GM18861 (cell line): ENCODE data around the gene NRTN.
"Not testable (repeated sequence)": the region's sequence is repeated elsewhere in the genome, so short reads cannot be mapped to it uniquely, and the experiment has no call there.

ENCODE experiments used
- ATAC-seq: cut with Tn5 transposase; IDR thresholded peaks from one replicate; pipeline ENCODE4 v1.9.1; 2021; ENCODE audit not compliant: unreplicated experiment

NRTN gene

DNA sequence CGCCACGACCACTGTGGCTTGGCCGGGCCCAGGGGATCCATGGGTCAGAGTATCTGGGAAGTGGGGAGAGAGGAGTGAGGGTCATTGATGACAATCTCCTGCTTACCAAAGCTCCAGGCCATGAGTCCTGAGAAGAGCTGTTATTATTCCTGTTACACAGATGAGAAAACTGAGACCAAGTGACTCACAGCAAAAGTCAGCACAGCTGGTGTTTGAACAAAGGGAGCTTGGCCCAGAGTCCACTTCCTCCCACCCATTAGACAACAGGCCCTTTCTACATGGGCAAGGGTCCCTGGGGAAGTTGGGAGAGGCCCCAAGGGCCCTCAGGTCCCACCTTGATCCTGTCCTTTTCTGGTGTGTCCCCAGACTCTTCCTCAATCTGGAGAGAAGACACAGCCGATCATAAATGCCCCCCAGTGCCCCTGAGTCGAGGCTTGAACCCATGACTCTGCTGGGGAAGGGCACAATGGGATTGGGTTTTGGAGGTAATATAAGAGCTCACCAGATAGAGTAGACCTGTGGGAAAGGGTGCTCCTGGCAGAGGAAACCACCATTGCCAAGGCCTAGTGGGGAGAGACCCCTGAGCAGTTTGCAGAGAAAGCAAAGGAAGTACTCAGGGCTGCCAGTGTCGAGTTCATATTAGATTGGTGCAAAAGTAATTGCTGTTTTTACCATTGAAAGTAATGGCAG lies 27.8 kb downstream of the NRTN start:
- ATAC-seq, result no peak

DNA sequence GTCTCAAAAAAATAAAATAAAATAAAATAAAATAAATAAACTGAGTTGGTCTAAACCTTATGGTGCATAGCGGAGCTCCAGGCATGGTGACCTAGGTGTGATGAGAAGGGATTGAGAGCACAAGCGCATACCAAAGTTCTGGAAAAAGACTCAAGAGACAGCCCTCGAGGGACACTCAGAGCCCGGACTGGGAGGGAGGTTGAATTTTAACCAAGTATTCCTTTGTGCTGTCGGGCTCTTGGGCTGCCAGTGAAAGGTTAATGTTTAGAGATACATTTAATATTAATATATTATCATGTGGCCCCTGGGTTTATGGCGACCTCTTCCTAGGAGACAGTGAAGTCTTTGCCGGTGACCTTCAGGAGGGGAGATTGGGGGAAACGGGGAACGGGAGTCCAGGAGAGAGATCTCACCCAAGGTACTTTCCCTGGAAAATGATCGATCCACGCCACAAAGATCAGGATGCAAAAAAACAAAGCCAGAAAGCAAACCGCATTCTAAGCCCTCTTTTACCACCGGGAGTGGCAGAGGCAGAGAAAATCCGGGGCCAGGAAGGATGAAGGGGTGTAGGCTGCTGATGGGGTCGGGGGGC lies 33.0 kb downstream of the NRTN start:
- no peak for ATAC-seq

DNA sequence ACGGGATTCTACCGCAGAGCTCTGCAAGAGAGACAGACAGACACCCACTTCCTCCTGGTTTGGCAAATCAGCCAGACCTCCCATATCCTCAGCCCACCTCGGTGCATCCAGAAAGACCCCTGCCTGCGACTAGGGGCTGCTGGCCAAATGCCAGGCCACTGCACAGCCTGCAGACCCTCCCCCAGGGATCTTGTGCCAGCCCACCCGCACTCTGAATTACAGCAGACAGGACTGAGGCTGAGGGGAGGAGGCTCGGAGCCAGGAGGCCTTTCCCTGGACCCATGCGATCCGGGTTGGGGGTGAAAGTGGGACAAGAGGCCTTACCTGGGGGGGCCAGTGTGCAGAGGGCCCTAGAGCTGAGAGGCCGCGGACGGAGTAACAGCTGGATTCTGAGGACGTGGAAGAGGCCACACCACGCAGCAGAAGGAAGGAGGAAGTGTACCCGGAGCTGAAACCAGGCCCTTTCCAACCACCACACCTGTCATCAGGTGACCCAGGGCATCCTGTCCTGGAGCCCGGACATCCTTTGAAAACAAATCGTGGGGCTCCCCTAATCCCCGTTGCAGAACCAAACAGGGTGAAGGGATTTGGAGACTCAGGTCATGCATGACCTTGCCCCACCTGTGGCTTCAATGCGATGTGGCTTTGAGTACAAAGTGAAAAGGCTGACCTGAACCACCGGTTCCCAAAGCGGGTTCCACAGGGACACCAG lies 33.6 kb downstream of the NRTN start:
- ATAC-seq, result no peak

DNA sequence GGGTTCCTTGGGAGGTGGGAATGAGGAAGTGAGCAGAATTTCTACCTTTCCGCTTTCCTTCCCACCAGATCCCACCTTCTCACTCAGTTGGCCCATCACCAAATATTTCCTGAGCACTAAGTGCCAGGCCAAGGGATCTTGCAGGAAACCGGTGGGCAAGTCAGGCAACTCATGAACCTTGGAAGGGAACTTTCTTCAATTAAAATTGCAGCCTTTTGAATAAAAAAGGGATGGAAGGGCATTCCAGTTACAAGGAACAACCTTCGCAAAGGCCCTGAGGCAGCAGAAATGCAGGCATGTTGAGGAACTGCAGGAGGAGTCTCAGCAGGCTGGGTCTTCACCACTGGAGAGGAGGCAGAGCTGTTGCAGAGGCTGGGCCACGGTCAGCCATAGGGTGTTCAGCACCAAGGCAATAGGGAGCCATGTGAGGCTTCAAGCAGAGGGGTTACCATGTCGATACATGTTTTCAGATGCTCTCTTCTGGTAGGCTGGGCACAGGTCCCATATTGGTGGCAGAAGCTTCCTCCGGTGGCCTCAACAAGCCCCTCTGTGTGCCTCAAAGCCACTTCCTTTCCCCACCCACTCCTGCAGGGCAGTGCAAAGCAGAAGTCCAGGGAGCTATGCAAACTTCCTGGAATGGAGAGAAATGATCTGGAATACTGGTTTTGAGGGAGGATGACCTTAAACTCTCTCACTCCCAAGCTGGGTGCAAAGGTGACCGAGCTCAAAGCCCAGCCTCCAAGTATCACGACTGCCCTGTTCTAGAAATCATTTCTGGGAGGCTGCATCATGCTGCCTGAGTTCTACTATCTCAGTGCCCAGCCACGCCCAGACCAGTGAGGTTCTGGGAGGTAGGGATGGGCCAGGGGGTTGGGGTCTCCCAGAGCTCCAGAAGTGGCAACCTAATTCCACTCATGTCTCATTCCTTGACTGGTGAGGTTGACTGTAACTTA lies 34.5 kb downstream of the NRTN start, which contains the start of gene FUT6:
FUT6 (minus strand) TSS at position 638 of the 953 bp plus-strand sequence. CDS start 7,135 bp downstream, outside the sequence.
- ATAC-seq, result no peak

DNA sequence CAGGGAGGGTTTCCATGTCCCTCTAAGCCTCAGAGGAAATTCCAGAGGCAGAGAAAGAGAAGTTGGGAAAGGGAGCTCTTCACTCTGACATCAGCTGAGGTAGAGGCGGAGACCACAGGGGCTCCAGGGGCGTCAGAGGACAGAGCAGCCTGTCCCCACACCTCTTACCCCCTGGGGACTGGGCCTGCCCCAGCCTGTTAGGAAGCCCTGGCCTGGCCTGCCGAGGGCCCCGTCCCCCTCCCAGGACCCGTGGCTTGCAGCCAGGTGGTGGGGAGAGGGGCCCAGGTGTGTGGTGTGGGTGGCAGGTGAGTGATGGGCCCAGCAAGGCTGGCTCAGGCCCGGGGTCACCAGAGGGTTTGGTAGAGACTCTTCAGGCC lies 36.9 kb downstream of the NRTN start:
- not testable (repeated sequence) for ATAC-seq

DNA sequence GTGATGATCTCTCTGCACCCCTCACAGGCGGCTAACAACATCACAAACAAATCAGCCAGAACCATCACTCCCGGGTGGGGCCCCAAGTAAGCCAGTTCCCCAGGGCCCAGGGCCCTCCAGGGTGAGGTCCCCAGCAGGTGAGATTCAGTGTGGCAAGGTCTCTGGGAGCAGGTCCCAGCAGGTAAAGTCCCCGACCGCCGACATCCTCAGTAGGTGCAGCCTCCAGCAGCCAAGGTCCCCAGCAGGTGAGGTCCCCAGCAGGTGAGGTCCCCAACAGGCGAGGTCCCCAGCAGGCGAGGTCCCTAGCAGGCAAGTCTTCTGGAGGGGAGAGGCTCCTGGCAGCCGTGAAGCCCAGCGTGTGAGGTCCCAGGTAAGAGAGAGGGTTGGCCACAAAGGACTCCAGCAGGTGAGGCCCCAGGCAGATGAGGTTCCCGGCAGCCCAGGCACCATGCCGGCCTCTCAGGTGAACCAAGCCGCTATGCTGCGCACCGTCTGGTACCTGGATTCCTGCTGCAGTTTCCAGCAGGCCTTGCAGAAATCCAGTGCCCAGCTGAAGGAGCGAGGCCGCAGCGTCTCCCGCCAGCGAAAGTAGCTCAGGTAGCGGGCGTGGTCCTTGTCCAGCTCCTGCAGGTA lies 38.5 kb downstream of the NRTN start:
- no peak for ATAC-seq

DNA sequence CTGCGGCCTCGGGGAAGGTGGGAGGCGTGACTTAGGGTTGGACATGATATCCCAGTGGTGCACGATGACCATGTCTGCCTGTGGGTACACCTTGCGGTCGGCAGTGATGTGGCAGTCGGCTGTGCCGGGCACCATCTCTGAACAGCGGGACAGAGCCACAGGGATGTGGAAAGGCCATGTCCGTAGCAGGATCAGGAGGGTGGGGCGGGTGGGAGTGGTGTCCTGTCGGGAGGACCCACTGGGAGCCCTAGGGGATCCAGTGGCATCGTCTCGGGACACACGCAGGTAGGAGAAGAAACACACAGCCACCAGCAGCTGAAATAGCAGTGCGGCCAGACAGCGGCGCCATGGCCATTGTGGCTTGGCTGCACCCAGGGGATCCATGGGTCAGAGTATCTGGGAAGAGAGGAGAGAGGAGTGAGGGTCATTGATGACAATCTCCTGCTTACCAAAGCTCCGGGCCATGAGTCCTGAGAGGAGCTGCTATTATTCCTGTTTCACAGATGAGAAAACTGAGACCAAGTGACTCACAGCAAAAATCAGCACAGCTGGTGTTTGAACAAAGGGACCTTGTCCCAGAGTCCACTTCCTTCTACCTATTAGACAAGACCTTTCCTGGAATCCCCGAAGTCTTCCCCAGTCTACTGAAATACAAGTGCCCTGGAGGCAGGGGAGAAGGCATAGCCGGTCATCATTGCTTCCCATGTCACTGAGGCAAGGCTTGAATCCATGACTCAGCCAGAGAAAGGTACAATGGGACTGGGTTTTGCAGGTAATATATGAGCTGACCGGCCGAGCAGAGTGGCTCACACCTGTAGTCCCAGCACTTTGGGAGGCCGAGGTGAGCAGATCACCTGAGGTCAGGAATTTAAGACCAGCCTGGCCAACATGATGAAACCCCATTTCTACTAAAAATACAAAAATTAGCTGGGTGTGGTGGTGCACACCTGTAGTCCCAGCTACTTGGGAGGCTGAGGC lies 39.9 kb downstream of the NRTN start:
- no peak for ATAC-seq

DNA sequence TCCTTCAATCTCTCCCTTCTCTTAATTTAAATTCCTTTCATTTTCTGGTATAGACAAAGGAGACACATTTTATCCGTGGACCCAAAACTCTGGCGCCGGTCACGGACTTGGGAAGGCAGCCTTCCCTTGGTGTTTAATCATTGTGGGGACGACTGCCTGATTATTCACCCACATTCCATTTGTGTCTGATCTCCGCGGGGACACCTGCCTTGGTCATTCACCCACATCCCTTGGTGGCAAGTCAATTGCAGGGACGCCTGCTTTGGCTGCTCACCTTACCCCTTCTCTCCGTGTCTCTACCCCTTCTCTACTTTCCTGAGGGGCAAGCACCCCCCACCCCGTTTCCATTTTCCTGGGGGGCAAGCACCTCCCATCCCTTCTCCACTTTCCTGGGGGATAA lies 43.0 kb downstream of the NRTN start:
- ATAC-seq, result not testable (repeated sequence)

DNA sequence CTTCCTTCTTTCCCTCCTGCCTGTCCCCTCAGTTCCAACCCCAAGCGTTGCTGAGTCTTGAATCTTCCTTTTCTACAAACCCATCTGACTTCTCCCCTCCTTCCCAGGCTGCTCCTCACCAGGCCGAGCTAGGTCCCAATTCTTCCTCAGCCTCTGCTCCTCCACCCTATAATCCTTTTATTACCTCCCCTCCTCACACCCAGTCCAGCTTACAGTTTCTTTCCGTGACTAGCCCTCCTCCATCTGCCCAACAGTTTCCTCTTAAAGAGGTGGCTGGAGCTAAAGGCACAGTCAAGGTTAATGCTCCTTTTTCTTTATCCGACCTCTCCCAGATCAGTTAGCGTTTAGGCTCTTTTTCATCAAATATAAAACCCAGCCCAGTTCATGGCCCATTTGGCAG lies 43.8 kb downstream of the NRTN start:
- ATAC-seq, result not testable (repeated sequence)

DNA sequence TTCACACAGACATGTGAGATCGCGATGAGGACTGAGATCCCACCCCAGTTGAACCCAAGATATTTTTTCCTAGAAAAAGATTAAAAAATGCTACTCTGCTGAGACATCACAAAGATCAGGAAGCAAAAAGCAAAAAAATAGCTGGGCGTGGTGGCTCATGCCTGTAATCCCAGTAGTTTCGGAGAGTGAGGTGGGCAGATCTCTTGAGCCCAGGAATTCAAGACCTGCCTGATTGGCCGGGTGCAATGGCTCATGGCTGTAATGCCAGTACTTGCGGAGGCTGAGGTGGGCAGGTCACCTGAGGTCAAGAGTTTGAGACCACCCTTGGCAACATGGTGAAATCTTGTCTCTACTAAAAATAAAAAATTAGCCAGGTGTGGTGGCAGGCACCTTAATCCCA lies 45.3 kb downstream of the NRTN start:
- ATAC-seq, result no peak

DNA sequence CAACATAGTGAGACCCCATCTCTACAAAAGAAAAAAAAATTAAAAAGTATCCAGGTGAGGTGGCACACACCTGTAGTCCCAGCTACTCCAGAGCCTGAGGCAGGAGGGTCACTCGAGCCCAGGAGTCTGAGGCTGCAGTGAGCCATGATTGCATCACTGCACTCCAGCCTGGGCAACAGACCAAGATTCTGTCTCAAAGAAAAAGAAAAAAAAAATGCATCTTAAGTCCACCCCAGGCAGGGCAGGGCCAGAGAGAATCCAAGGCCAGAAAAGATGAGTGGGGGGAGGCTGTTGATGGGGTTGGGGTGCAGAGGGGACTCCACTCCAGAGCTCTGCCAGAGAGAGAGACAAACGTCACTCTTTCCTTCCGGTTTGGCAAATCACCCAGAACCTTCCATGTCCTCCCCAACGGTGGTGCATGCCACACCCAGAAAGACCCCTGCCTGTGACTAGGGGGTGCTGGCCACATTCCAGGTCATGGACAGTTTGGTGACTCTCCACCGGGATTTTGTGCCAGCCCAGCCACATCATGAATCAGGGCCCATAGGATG lies 46.0 kb downstream of the NRTN start:
- no peak for ATAC-seq

DNA sequence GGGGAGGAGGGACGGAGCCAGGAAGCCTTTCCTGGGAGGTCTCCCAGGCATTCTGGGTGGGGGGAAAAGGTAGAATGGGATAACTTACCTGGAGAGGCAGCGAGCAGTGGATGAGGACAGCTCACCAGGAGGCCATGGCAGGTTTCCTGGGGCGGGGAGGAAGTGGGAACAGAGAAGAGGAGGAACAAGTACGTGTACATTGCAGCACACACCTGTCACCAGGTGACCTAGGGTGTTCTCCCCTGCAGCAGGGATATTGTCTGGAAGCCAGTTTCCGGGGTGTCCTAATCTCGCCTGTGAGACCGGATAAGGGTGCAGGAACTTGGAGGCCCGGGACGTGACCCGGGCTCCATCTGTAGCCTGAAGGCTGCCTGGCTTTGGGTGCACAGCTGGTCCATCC lies 46.4 kb downstream of the NRTN start, which contains the start of gene FUT3:
FUT3 (minus strand) TSS at position 148 of the 400 bp plus-strand sequence.
- no peak for ATAC-seq

DNA sequence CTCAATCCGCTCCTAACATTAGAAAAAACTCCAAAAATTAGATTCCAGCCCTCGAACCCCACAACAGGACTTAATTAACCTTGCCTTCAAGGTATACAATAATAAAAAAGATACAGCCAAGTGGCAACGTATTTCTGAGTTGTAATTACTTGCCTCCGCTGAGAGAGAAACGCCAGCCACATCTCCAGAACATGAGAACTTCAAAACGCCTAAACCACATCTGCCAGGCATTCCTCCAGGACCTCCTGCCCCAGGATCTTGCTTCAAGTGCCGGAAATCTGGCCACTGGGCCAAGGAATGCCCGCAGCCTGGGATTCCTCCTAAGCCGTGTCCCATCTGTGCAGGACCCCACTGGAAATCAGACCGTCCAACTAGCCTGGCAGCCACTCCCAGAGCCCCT lies 49.3 kb downstream of the NRTN start:
- ATAC-seq, result not testable (repeated sequence)

DNA sequence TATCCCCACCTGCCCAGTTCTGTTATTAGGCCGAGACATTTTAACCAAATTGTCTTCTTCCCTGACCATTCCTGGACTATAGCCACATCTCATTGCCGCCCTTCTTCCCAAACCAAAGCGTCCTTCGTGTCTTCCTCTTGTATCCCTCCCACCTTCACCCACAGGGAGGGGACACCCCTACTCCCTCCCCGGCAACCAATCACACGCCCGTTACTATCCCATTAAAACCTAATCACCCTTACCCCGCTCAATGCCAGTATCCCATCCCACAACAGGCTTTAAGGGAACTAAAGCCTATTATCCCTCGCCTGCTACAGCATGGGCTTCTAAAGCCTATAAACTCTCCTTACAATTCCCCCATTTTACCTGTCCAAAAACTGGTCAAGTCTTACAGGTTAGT lies 50.3 kb downstream of the NRTN start:
- ATAC-seq, result not testable (repeated sequence)

DNA sequence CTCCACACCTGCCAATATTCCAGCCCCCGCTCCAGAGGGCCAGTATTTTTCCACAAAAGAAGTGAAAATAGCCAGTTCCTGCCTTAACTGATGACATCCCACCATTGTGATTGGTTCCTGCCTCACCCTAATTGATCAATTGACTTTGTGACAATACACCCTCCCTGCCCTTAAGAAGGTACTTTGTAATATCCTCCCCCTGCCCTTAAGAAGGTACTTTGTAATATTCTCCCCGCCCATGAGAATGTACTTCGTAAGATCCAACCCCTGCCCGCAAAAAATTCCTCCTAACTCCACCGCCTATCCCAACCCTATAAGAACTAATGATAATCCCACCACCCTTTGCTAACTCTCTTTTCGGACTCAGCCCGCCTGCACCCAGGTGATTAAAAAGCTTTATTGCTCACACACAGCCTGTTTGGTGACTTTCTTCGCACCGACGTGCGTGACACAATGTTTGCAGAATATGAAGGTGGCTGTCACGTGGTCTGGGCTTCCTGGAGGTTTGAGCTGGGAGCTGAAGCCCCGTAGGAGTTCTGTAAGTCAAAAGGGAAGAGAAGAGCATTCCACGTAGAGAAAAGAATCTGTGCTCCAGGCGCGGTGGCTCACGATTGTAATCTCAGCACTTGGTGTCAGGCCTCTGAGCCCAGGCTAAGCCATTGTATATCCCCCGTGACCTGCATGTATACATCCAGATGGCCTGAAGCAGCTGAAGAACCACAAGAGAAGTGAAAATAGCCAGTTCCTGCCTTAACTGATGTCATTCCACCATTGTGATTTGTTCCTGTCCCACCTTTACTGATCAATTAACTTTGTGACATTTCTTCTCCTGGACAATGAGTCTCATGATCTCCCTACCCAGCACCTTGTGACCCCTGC lies 52.6 kb downstream of the NRTN start:
- no peak for ATAC-seq

DNA sequence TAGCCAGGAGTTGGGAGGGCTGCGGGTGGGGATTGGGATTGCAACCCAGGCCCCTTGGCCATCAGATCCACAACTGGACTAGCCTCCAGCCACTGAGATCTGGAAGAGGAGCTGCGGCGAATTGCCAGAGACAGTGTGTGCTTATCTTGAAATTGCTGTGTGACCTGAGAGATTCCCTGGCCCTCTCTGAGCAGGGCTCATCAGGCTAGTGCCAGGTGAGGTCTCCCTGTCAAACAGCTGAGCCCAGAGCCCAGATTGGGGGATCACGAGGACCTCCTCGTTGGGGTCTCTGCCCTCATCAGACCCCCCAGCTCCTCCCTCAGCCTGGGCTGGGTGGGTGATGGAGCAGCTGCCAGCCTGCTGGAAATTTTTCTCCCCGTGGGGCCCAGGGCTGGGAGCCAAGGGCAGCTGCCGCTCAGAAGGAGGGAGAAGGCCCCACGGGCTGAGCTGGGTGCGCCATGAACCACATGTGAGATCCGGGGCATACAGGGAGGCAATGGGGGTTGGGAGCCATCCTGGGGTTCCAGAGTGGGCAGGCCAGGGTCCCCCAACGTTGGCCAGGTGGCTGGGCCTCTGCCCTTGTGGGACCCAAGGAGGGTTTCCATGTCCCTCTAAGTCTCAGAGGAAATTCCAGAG lies 58.3 kb downstream of the NRTN start:
- no peak for ATAC-seq

DNA sequence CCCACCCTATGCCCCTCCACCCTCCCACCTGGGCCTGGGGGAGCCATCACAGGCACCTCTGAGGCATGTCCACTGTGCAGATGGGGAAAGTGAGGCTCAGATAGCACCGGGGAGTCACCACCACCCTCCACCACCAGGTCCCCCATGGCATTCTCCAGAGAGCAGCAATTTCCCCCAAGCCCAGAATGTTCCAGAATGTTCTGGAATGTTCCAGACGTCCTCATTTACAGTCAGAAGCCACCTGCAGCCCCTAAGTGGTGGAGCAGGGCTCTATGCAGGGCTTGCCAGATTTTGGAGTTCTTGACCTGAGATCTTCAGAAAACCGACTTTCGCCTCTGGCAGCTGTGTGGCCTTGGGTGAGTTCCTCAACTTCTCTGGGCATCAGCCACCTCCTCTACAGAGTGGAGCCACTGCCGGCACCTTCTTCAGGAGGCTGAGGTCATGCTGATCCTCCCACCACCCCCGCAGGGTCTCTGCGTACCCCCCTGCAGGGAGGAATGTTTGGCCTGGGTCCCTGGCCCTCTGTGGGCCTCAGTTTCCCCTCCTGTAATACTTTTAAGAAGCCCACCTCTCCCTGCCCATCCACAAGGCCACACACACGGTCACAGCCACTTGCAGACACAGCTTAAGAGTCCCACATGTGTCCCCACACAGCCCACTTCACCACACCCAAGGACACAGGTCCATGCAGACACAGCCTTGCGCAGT lies 59.3 kb downstream of the NRTN start:
- ATAC-seq, result no peak
